HG03460 (cell line): ENCODE data around the gene TMEM52.

ENCODE experiments used
- ATAC-seq: cut with Tn5 transposase; IDR thresholded peaks from one replicate; pipeline ENCODE4 v1.9.1; 2021; ENCODE audit not compliant: unreplicated experiment

The TMEM52 gene

DNA sequence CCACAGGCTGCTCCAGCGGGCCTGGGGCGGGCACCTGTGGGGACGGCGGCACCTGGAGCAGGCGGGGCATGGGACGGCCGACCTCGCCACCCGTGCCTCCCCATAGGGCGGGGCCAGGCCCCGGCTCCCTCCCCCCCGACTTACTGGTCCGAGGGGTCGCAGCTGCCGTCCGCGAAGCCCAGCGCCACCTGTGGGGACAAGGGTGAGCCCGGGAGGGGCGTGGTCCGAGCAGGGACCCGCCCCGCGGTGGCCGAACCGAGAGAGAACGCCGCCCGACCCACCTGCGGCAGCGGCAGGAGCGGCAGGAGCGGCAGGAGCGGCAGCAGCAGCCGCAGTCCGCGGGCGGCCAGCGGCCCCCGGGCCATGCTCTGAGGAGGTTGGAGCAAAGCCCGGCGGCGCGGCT lies at the start of gene TMEM52:
Gene TMEM52 (minus strand): TSS at position 379 of the 403 bp plus-strand sequence. CDS start 14 bp downstream, at position 365.
- ATAC-seq: no peak

DNA sequence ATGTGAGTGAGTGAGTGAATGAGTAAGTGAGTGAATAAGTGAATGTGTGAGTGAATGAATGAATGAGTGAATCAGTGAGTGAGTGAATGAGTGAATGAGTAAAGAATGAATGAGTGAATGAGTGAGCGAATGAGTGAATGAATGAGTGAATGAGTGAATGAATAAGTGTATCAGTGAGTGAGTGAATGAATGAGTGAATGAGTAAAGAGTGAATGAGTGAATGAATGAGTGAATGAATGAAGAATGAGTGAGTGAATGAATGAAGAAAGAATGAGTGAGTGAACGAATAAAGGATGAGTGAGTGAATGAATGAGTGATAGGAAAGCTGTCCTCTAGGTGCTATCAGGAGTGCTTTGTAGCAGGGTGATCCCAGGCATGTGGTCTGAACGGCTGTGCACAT lies 48.8 kb upstream of the TMEM52 start:
- ATAC-seq: no peak

DNA sequence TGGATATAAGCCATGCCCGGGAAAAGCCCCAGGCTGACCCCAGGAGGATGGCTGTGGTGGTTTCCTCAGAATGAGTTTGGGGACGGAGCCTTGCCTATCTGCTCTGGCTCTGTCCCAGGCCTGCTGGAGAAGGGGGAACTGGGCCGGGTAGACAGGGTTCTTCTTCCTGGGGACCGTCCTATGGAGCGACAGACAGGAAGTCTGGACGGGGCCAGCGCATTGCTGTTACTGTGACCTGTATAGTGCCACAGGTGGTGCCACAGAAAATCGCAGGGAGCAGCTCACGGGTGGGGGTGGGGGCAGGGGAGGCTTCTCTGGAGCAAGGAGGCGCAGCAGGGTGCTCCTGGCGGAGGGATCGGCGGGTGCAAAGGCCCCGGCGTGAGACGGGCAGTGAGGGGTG lies 48.1 kb upstream of the TMEM52 start:
- ATAC-seq: no peak

DNA sequence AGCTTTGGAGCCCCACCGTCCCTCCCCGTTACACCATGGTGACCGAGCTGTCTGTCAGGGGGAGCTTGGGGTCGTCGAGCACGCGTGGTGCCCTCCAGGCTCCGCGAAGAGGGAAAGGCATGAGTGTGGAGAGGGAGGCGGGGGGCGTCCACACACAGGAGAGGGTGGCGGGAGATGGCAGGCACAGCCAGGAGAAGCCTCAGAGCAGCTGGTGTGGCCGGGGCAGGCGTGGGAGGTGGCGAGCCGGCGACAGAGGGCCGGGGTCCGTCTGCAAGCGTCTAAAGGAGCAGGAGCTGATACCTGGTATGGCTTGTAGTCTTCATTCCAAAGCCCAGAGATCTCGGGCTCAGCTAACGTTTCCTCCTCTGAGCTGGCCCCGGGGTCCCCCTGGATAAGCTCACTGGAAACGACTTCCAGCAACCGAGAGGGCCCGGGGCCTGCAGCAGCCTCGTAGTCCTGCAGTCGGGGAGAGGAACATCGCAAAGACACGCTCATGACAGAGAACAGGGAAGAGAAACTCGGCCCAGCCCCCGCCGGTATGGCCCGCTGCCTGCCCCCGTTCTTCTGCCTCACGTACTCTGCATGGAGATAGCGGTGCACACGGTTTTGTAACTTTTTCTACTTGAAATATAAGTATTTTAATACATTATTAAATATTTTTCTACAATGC lies 47.1 kb upstream of the TMEM52 start:
- ATAC-seq: no peak

DNA sequence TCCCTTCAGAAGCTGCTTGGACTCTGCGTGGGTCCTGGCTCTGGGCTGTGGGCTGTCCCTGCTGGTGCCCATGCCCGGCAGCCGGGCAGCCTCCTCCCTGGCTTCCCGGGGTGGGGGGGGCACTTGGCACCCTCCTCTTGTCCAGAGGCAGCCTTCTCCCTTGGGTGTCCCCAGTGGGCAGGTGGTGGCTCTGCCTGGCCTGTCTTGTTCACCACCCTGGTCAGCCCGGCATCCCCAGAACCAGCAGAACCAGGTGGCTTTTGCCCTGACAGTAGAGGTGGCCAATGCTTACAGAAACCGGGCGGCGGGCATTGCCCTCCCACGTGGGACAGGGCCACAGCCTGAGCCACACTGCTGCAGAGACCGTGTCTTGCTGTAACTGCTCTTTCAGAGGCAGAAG lies 46.5 kb upstream of the TMEM52 start:
- ATAC-seq: no peak

DNA sequence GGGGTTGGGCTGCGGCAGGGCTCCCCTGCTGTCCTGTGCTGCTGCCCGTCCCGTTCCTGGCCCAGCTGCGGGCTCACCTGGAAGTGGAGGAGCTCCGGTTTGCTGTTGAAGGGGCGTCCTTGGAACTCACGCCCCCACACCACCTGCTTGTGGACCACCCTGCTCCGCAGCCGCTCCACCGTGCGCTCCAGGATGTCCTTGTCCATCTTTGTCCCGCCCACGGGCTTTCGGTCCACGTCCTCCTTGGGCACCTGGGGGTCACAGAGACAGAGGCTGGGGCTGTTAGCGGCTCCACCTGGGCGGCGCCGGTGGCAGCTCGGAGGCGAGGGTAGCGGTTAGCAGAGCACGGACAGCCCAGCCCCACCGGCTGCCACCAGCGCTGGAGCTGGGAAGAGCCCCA lies 45.7 kb upstream of the TMEM52 start:
- ATAC-seq: no peak

DNA sequence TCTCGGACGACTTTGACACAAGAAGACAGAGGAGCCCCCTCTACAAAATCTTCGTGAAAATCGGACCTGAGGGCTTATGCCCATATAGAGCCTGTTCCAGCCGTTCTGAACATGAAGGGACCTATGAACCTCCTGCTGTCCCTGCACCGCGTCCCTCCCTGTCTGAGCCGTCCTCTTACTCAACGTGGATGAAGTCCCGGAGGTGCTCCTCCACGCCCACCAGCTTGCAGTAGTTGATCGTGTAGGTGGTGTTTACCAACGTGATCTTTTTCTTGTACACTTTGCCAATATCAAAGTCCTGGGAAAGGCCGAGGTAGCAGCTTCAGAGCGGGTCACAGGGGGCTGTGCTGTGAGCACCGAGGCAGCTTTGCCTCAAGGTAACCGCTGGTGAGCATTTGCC lies 44.5 kb upstream of the TMEM52 start:
- no peak for ATAC-seq

DNA sequence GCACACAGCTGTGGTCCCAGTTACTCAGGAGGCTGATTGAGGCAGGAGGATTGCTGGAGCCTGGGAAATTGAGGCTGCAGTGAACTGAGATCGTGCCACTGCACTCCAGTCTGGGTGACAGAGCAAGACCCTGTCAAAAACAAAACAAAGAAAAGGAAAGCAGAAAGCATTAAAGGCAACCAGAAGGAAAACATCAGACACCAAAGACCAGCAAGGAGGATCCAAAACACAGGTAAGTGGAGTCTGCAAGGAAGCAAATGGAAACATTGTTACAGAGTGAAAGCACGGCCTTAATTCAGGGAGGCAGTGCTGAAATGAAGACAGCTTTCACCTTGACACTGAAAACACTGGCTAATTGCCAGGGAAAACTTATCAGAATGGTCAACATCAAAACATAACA lies 43.7 kb upstream of the TMEM52 start:
- ATAC-seq: no peak

DNA sequence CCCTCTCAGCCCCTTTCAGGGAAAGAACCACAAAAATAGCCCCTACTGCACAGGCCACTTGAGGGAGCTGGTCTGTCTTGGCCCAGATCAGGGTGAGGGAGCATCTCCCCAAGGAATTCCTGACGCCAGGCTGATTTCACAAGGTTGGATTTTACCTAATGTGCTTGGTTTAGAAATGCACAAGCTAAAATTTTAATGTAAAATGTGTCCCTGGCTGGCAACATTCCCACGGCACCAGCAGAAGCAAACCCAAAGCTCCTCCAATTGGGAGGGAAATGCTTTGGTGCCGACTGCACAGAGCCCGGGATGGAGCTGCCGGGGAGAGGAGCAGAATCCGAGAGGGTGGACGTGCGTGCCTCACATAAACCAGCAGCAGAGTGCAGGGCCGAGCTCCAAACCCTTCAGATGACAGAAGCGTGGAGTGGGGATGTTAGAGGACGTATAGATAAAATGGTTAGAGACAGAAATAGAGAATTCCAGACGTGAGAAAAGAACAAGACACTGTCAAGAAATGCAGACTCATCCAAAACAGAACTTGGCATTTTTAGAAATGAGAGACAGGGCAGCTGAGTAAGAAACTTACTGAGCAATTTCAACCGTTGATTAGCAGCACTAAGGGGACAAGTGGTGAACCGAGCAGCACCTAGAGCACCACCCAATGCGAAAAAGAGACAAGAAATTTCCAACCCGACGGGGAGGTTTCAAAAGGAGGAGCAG lies 41.6 kb upstream of the TMEM52 start:
- no peak for ATAC-seq

DNA sequence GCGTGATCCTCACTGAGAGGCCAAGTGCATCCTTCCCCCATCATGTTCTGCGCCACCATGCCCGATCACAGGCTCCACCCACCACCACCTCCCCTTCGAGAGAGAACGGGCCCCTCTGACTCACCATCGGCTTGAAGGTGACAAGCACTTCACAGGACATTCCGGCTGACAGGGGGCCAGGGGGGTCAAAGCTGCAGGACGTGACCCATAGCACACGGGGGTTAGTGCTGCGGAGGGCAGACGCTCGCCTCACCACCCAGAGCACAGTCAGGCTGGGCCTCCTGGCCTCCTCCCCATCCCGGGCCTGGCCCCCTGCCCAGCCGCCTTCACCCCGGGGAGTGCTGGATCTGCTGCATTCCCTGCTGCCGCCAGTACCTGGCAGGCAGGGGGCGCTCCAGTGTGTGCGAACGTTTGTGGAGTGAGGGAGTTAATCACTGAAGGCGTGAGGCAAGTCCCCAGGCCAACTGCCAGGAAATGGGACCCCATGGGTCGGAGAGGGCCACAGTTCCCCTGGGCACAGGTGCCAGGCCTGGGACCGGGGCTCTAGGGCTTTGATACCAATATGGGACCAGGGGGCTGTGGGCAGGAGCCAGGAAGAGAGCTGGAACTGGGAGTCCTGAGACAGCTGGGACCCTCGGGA lies 40.9 kb upstream of the TMEM52 start:
- no peak for ATAC-seq

DNA sequence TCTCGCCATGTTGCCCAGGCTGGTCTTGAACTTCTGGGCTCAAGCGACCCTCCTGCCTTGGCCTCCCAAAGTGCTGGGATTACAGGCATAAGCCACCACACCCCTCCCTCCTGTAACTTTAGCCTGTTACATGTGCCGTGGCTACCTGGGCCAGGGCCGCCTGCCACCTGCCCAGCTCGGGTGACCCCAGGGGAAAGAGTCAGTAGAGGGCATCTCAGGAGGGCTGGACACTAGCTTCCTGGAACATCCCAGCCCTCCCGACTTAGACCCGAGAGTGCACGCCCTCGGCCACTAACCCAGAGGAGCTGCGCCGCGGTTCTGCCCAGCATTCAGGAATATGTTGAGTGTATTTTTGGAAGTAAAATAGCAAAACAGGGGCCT lies 40.4 kb upstream of the TMEM52 start:
- no peak for ATAC-seq

DNA sequence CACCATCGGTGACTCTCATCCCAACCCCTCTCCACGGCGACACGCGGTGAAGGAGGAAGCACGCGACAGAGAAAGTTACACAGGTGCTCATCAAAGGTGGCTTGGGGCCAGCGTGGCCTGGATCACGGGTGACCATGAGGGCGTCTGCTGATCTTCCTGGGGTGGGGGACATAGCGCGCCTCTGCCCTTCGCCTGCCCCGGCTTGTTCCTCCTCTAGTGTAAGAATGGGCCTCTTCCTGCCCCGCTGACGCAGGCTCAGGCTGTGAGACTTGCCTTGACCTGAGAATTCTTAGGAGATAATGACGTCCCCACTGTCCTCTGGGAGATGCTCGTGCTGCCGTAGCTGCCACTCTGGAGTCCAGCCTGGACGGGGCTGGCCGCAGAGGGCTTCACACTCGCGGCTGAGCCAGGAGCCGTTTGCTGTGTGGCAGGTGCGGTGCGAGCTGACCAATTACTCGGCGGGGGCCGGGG lies 39.0 kb upstream of the TMEM52 start:
- ATAC-seq: no peak

DNA sequence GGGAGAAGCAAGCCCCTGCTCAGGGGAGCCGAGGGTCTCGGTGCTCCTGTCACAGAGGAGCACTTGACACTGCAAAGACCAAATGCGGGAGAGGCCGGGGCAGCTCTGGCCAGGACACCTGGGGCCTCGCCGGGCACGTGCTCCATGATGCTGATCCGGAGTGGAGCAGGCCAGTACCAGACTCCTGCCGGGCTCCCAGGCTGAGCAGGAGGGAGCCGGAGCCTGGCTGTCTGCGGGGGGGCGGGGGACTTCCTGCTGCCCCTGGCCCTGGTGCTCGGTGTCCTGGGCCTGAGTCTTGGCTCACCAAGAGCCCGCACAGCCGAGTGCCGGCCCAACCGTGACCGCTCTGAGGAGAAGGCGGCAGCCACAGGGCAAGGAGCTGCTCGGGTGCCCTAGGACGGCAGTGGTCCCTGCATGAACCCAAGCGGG lies 38.5 kb upstream of the TMEM52 start:
- no peak for ATAC-seq

DNA sequence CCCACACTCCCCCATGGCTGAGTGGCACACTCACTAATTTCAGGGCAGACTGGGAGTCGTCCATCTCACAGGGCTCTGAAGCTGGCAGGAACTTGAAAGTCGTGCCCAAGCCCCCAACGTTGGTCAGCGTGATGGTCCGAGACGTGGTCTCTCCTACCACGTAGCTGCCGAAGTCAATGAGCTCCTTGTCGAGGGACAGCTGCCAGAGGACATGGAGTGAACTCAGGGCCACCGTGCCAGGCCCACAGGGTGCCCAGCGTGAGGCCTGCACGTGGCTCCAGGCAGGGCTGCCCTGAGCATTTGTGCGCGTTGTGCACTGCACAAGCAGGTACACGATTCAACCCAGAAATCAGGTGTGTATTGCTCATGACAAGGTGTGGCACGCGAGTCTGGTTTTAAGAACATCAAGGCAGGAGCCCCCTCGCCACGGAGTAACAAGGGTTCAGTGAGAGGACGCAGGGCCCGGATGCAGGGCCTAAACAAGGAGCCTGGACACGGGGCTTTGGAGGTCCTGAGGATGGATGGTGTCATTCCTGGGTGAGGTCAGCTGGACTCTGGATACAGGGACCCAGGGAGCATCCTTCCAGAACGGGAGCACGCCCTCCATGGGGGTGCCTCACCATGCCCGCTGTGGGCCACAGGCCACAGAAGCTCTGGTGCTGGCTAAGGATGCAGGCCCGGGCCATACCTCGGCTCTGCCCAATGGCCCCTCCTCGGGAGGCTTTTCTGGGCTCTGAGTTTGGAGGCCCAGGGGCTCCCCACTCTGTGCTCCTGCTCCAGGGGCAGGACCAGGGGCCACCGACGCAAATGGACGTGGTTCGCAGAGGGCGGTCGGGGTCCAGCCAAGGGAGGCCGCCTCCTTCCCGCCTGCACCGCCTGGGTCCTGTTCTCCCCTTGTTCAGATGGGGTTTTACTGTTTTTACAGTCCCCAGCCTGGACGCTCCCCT lies 37.8 kb upstream of the TMEM52 start:
- no peak for ATAC-seq

DNA sequence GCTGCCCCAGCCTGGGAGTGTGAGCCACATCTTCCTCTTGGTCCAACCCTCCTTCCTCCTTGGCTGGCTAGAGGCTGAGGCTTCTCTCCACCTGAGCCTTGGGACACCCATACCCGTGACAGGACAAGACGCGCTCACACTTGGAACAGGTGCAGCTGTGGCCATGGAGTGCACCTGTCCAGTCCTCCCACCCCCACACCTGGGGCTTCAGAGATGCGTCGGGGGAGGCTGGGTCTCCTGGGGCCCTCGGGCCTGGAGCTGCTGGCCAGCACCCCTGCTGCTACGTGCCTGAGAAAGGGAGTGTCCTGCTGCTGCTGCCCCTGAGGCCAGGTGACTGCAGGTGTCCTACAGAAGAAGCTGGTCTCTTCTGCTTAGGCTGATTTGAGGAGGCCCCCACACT lies 37.0 kb upstream of the TMEM52 start:
- ATAC-seq: no peak

DNA sequence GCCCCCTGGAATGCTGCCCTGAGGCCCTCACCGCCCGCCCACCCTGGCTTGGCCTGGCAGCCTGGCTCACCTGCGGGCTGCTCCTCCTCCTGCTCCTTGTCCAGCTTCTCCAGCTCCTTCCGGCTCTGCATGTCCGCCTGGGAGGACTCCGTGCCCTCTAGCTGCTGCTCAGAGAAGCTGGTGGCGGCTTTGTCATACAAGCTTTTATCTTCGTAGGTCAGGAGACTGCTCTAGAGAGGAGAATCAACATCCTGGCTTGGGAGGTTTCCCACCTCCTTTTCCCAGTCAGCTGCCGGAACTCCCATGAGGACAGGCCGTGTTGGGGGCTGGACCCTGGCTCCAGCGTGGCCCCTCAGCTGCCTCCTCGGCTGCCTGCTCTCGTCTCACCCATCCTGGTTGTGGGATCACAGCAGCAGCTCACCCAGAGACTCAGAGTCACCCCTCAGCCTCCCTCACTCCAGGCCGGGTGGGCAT lies 36.6 kb upstream of the TMEM52 start:
- ATAC-seq: no peak

DNA sequence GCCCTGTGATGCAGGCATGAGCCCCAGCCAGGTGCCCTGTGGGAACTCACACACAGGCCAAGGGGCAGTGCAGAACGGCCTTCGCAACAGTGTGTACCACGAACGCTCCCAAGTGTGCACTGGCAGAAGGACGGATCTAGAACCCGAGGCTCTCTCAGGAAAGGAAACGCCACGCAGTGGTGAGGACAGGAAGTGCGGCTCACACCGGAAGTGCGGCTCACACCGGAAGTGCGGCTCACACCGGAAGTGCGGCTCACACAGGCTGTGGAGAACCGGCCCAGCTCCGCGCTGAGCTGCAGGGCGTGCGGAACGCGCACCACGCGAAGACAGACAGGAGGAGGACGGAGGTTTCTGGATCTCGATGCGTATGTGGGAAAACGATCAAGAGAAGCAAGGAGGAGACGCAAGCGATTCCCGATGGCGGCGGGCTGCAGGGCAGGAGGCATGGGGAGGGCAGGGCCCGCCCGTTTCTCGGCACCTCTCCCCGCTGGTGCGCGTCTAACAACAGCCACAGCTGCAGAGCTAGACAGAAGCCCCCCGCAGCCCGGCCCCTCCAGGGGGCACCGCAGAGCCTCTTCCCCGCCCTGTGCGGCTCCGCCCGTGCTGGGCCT lies 35.9 kb upstream of the TMEM52 start:
- ATAC-seq: no peak

DNA sequence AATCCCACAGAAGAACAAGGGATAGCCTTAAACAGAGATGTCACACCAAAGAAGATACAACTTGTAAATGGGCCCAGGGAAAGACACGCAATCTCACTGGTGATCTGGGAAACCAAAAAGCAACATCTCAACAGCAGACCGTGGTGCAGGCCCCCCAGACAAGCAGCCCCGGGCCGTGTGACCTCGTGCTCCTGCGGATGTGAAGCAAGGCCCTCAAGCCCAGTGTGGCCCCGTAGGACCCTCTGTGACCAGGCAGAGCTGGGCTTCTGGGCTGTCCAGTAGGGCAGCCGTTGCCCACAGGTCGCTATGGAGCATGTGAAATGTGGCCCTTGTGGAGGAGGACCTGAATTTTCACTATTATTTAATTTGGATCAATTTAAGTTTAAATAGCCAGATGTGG lies 34.9 kb upstream of the TMEM52 start:
- no peak for ATAC-seq

DNA sequence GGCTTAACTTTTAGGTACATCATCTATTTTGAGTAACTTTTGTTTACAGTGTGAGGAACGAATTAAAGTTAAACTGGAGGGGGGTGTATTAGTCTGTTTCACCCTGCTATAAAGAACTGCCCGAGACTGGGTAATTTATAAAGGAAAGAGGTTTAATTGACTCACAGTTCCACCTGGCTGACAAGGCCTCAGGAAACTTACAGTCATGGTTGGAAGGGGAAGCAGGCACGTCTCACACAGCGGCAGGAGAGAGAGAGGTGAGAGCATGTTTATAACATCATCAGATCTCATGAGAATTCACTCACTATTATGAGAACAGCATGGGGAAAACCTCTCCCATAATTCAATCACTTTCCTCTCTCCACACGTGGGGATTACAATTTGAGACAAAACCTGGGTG lies 31.9 kb upstream of the TMEM52 start:
- ATAC-seq: no peak

DNA sequence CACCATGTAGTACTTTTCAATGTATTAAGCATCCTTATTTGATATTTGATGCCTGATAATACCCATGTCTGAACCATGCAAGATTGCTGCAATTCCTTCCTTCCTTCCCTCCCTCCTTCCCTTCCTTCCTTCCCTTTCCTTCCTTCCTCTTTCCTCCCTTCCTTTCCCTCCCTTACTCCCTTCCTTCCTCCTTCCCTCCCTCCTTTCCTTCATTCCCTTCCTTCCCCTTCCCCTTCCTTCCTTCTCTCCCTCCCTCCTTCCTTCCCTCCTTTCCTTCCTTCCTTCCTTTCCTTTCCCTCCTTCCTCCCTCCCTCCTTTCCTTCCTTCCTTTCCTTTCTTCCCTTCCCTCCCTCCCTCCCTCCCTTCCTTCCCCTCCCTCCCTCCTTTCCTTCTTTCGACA lies 29.7 kb upstream of the TMEM52 start:
- no peak for ATAC-seq

DNA sequence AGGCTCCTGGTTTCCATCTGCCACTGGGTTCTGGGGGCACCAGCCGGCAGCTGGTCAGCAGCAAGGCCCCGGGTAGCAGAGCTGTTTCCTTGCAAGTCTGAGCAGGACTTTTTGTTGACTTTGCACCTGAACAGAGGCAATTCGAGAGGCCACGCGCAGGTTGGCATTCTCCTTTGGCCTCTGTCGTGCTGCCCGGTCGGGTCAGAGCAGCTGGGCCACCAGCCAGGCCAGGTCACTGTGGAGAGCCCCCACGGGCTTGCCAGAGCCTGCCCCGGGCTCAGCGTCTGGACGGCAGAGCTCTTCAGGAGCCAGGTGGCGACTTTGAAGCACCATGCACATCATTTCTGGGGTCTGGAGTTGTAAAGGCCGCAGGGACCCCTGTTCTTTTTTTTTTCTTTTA lies 28.4 kb upstream of the TMEM52 start:
- ATAC-seq: no peak
